GM10266 (cell line): ENCODE measurements around the gene BNIP2.
A peak's percentile ranks its signal among the peaks of the same experiment; 100 is the strongest.

Source experiments
- DNase-seq: peaks from one replicate; pipeline ENCODE4 v3.0.0; 2012; ENCODE audit errors: extremely low spot score
- TF ChIP-seq, protein P1 (sequence below): IDR thresholded peaks from 2 replicates; pipeline ENCODE4 v1.5.1; 2012; ENCODE audit warnings: mild to moderate bottlenecking, low read depth; ENCODE audit not compliant: control insufficient read depth, insufficient read depth; ENCODE audit errors: missing control alignments

Gene BNIP2

GRCh38 chr15:59688782-59689625 lies at the start of gene BNIP2:
TSS of gene BNIP2 (minus strand) at chr15:59689320. CDS start at chr15:59682457, 6,863 bp downstream.
- DNase-seq = peak; percentile 91
- TF ChIP-seq, protein P1, sequence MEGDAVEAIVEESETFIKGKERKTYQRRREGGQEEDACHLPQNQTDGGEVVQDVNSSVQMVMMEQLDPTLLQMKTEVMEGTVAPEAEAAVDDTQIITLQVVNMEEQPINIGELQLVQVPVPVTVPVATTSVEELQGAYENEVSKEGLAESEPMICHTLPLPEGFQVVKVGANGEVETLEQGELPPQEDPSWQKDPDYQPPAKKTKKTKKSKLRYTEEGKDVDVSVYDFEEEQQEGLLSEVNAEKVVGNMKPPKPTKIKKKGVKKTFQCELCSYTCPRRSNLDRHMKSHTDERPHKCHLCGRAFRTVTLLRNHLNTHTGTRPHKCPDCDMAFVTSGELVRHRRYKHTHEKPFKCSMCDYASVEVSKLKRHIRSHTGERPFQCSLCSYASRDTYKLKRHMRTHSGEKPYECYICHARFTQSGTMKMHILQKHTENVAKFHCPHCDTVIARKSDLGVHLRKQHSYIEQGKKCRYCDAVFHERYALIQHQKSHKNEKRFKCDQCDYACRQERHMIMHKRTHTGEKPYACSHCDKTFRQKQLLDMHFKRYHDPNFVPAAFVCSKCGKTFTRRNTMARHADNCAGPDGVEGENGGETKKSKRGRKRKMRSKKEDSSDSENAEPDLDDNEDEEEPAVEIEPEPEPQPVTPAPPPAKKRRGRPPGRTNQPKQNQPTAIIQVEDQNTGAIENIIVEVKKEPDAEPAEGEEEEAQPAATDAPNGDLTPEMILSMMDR = peak; percentile 0

- TF ChIP-seq, protein P1 = no peak
- no peak for DNase-seq
Measured at GRCh38 chr15:59738676-59739075, 49.6 kb upstream of the BNIP2 start.

DNA sequence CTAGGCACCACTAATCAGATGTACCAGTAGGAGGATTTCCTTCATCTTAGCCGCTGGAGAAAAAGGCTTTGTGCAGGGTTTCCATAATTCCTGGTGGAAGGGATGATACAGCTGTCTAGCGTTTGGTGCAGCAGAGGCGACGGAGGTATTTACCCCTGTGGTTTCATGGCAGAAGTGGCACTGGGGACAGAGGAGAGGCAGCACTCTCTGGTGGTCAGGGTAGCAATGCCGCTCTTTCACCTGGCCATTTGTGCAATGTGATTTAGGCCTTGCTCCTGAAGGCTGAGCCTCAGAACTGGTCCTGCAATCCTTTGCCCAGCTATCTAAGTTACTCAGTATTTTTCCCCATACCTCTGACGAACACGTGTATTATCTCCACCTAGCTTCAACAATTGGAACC lies 47.1 kb upstream of the BNIP2 start:
- no peak for DNase-seq
- TF ChIP-seq, protein P1 = no peak

GRCh38 chr15:59725151-59725486 lies 36.0 kb upstream of the BNIP2 start:
- TF ChIP-seq, protein P1 = no peak
- no peak for DNase-seq

- DNase-seq = no peak
- TF ChIP-seq, protein P1 = no peak
Measured at GRCh38 chr15:59723687-59724346, 34.7 kb upstream of the BNIP2 start.

DNA sequence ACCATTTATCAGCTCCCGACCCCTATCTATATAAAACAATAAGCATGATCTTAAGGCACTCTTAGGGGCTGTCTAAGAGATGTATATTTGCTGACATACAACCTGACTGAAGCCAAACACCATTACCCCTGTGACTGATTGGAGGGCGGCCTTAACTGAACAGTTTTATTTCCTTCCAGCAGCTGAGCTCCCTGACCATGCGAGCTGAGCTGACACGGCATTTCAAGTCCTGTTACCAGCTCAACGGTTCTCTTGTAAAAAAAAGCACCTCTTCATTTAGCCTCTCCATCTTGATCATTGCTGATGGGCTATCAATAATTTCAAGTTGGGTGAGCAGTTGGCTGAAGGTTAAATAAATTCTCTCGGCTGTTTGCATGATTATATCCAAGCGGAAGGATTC lies 33.4 kb upstream of the BNIP2 start:
- TF ChIP-seq, protein P1 = no peak
- DNase-seq = no peak

- TF ChIP-seq, protein P1 = no peak
- DNase-seq = no peak
Measured at GRCh38 chr15:59722037-59722436, 32.9 kb upstream of the BNIP2 start.
